ENCODE measurements around the gene AHCYL2.

DNA sequence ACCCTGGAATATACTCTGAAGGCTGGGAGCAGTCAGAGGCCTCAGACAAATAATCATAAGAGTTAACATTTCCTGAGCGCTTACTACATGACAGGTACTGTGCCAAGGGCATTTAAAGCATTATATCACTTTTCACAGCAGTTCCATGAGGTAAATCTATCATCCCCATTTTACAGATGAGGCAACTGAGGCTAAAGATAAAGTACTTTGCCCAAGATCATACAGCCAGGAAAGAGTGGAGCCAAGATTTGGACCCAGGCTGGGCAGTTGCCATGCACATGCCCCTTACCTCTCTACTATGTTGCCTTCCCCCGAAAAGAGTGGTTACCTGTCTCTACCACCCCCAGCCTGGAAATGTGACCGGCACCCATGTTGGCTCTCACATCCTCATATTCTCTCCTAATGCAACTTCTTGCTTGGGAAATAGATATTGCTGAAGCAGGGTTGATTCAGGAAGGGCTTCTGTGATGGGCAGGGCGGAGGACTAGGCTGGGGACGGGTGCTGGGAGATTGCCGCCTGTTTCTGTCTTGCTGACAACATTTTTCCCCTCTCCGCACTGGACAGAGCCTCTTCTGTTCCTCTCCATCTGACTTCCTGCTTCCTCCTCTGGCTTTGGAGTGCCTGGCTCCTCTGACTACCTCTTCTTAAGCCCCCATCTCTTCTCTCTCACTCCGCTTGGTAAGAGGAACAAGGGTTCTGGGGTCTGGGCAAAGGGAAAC is 22.6 kb upstream of the AHCYL2 start:
- TF ChIP-seq GATA3 (IDR thresholded peaks at IDR 0.05; ENCODE audit: low read depth, low read length) (no peak), GATA2 (IDR thresholded peaks at IDR 0.05; ENCODE audit: low read depth, low read length) (no peak)
